Natural killer cell (primary cell): ENCODE measurements around the gene SENP7. TPM values are rescaled to one million over a fixed set of nuclear protein-coding genes. Genes with fewer than 3 reads are reported as not detected.

Experiments used
- ATAC-seq, 3 donors: fragments of 150-1000 bp in 2 of 3; fragments of 200-7000 bp in 1 of 3; cut with Tn5 transposase; 1 replicate in 1 of 3; 2 replicates in 2 of 3; pipeline ENCODE4 v1.10.0; 2021; ENCODE audit warnings: mild to moderate bottlenecking in 2 of 3, moderate library complexity in 2 of 3
- DNase-seq, 2 donors: peaks; one replicate each; pipeline versions ENCODE4 v3.0.0 to v3.0.0-alpha.2; 2013 to 2021; ENCODE audit warnings: mixed read lengths in 1 of 2
- H3K27ac ChIP-seq: one replicate; pipeline ENCODE4 v1.5.1; 2013; ENCODE audit warnings: mild to moderate bottlenecking, low read length
- H3K27me3 ChIP-seq: one replicate; pipeline ENCODE4 v1.6.1; 2013; ENCODE audit warnings: low read length; ENCODE audit not compliant: control insufficient read depth, insufficient read depth
- H3K36me3 ChIP-seq: one replicate; pipeline ENCODE4 v1.6.1; 2013; ENCODE audit warnings: low read length; ENCODE audit not compliant: control insufficient read depth, insufficient read depth
- H3K4me1 ChIP-seq: one replicate; pipeline ENCODE4 v1.6.1; 2013; ENCODE audit warnings: low read length; ENCODE audit not compliant: control insufficient read depth, insufficient read depth
- H3K4me3 ChIP-seq: one replicate; pipeline ENCODE4 v1.5.1; 2013; ENCODE audit warnings: low read length
- H3K9me3 ChIP-seq: one replicate; pipeline ENCODE4 v1.6.1; 2013; ENCODE audit warnings: low read length; ENCODE audit not compliant: control insufficient read depth, insufficient read depth
- H3K27ac Mint-ChIP-seq, 2 donors: one replicate each; pipeline ENCODE4 v1.8.0; 2022; ENCODE audit warnings: mild to moderate bottlenecking in 2 of 2, mixed read lengths in 2 of 2, moderate library complexity in 1 of 2
- H3K27me3 Mint-ChIP-seq, 2 donors: one replicate each; pipeline ENCODE4 v1.8.0; 2022; ENCODE audit warnings: low read depth in 2 of 2, mixed read lengths in 2 of 2
- H3K36me3 Mint-ChIP-seq: one replicate; pipeline ENCODE4 v1.8.0; 2022; ENCODE audit warnings: mixed read lengths
- H3K4me1 Mint-ChIP-seq, 2 donors: one replicate each; pipeline ENCODE4 v1.8.0; 2022; ENCODE audit warnings: mixed read lengths in 2 of 2
- H3K4me3 Mint-ChIP-seq: one replicate; pipeline ENCODE4 v1.8.0; 2022; ENCODE audit warnings: mild to moderate bottlenecking, moderate library complexity, mixed read lengths
- H3K9me3 Mint-ChIP-seq, 2 donors: one replicate each; pipeline ENCODE4 v1.8.0; 2022; ENCODE audit warnings: mixed read lengths in 2 of 2
- WGBS: methylation state at CpG from one replicate; pipeline ENCODE4 v1.1.7; 2013; ENCODE audit warnings: missing lambda C conversion rate; ENCODE audit not compliant: insufficient coverage; 5-methylcytosine and 5-hydroxymethylcytosine counted together
- intact Hi-C: fragments of 100-400 bp; cut with micrococcal nuclease; formaldehyde crosslinking; loops from one replicate; pipeline ENCODE4 v1.14.2; 2022
- total RNA-seq, 4 donors: library from RNA; stranded (reverse); fragments of 120-200 nt in 1 of 4; gene quantifications; one replicate each; pipeline versions ENCODE4 v1.2.3 to v1.2.4, GENCODE V29; 2013 to 2022
- TF ChIP-seq, protein P1 (sequence below): fragments of 200-600 bp; IDR thresholded peaks from one replicate; pipeline ENCODE4 v1.8.0; 2022; ENCODE audit warnings: antibody characterized with exemption

The SENP7 gene
- total RNA-seq, 3 donors from 2014 or later (not counting 1 experiment from before 2014, with no cell fraction given) = 41.4 to 60.6 (median 52.7) TPM

DNA sequence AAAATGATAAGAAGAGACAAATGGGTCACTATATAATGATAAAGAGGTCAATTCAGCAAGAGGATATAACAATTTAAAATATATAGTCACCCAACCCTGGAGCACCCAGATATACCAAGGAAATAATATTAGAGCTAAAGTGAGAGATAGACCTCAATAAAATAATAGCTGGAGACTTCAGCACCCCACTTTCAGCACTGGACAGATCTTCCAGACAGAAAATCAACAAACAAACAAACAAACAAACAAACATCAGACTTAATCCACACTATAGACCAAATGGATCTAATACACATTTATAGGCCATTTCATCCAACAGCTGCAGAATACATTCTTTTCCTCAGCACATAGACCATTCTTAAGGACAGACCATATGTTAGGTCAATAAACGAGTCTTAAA is 79.4 kb downstream of the SENP7 start:
- H3K36me3 ChIP-seq = no peaks in the 10 kb centered on the region
- H3K4me3 Mint-ChIP-seq = no peak overlapping the region
- H3K9me3 ChIP-seq = no peaks in the 10 kb centered on the region
- no peak overlapping the region for H3K27ac Mint-ChIP-seq
- H3K27me3 Mint-ChIP-seq = no peaks in the 10 kb centered on the region
- peaks cover 51 to 56% of the 10 kb centered on the region in 2 donors for H3K4me1 Mint-ChIP-seq
- DNase-seq = no peak
- no peak for ATAC-seq
- no peaks in the 10 kb centered on the region for H3K27me3 ChIP-seq
- H3K4me3 ChIP-seq = no peak overlapping the region
- intact Hi-C loops = no loop called here
- TF ChIP-seq, protein P1, sequence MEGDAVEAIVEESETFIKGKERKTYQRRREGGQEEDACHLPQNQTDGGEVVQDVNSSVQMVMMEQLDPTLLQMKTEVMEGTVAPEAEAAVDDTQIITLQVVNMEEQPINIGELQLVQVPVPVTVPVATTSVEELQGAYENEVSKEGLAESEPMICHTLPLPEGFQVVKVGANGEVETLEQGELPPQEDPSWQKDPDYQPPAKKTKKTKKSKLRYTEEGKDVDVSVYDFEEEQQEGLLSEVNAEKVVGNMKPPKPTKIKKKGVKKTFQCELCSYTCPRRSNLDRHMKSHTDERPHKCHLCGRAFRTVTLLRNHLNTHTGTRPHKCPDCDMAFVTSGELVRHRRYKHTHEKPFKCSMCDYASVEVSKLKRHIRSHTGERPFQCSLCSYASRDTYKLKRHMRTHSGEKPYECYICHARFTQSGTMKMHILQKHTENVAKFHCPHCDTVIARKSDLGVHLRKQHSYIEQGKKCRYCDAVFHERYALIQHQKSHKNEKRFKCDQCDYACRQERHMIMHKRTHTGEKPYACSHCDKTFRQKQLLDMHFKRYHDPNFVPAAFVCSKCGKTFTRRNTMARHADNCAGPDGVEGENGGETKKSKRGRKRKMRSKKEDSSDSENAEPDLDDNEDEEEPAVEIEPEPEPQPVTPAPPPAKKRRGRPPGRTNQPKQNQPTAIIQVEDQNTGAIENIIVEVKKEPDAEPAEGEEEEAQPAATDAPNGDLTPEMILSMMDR = no peak
- no peaks in the 10 kb centered on the region for H3K4me1 ChIP-seq
- no peak overlapping the region for H3K27ac ChIP-seq
- peaks cover 2 to 15% of the 10 kb centered on the region in 2 donors for H3K9me3 Mint-ChIP-seq
- peaks cover 13% of the 10 kb centered on the region for H3K36me3 Mint-ChIP-seq
- no CpG with 5 or more reads among the region's 1 CpG for WGBS

DNA sequence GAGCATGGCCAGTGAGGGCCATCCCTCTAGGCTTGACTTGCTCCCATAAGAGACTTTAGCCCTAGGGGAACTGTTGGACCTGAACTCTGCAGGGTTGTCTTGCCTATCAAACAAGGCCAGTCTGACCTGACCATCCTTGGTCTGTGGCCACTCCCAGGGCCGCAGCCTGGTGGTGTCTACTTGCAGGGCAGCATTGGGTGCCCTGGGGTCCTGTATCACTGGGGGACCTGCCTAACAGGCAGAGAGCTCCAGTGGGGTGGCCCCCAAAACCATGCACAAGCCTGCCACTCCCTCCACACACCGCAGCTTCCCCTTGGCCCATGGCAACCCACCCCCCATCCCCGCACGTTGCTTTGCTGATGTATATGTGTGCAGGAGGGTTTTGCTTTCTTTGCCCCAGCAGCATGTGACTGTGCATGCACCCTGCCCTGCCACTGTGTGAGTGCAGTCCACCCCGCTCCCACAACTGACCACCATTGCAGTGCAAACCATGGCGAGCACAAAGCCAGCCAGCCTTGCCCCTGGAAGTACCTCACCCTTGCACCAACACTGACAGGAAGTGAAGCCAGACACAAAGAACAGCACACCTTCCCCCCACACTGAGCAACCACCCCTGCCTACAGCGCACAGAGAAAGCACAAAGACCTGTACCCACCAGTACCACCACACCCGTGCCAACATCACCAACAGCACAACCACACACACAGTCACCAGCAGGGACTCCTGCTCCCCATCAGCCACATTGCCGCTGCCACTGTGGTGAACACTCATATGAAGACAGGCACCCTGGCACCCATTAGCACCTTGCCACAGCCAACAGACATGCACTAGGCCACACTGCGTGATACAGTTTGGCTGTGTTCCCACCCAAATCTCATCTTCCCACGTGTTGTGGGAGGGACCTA is 88.8 kb downstream of the SENP7 start:
- Mint-ChIP-seq H3K9me3 (no peaks in the 10 kb centered on the region), H3K27me3 (no peaks in the 10 kb centered on the region), H3K4me1 (peaks cover 42 to 49% of the 10 kb centered on the region in 2 donors), H3K27ac (peak overlapping the region; percentile 3 to 65), H3K36me3 (no peaks in the 10 kb centered on the region), H3K4me3 (no peak overlapping the region)
- H3K4me1 ChIP-seq = peaks cover 12% of the 10 kb centered on the region
- WGBS = 91% methylated on average over 8 of the region's 11 CpGs
- ATAC-seq (peak in 1 of 3 donors; percentile 52), DNase-seq (peak in 1 of 2 donors; percentile 6)
- intact Hi-C loops = no loop called here
- no peaks in the 10 kb centered on the region for H3K36me3 ChIP-seq
- no peaks in the 10 kb centered on the region for H3K27me3 ChIP-seq
- TF ChIP-seq, protein P1 = no peak
- H3K9me3 ChIP-seq = peaks cover 6% of the 10 kb centered on the region
- no peak overlapping the region for H3K4me3 ChIP-seq
- H3K27ac ChIP-seq = no peak overlapping the region

DNA sequence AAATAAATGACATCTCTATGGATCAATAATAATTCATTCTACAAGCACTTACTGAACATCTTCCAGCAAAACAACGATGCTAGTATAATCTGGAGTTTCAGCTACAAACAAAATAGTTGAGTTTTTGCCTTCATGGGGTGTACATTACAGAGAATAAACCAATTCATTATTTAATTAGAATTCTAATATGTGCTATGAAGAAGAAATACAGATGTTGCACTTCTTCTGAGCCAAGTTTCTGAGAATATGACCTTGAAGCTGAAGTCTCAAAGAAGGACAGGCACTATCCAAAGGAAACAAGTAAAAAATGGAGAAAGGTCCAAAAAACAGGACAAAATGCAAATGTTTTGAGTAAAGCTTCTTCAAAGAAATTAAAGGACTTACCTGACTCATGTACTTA is 94.2 kb downstream of the SENP7 start:
- H3K36me3 Mint-ChIP-seq = no peaks in the 10 kb centered on the region
- Histone ChIP-seq H3K27ac (no peak overlapping the region), H3K4me1 (peaks cover 8% of the 10 kb centered on the region), H3K36me3 (no peaks in the 10 kb centered on the region), H3K9me3 (no peaks in the 10 kb centered on the region), H3K27me3 (no peaks in the 10 kb centered on the region), H3K4me3 (no peak overlapping the region)
- H3K27me3 Mint-ChIP-seq = no peaks in the 10 kb centered on the region
- no CpG with 5 or more reads among the region's 1 CpG for WGBS
- no peak overlapping the region for H3K27ac Mint-ChIP-seq
- ATAC-seq (no peak), DNase-seq (no peak)
- no peak overlapping the region for H3K4me3 Mint-ChIP-seq
- H3K4me1 Mint-ChIP-seq = peaks cover 39 to 47% of the 10 kb centered on the region in 2 donors
- TF ChIP-seq, protein P1 = no peak
- intact Hi-C loops = no loop called here
- no peaks in the 10 kb centered on the region for H3K9me3 Mint-ChIP-seq
